AG09309 (cell line): ENCODE measurements around the gene RGCC.
"Not testable (repeated sequence)": the region's sequence is repeated elsewhere in the genome, so short reads cannot be mapped to it uniquely, and the experiment has no call there.

ENCODE experiments used
- DNase-seq: peaks from one replicate; pipeline ENCODE4 v3.0.0-alpha.2; 2010; ENCODE audit warnings: low read depth
- H3K4me3 ChIP-seq: 2 replicates; pipeline ENCODE4 v1.5.1; 2011; ENCODE audit warnings: mild to moderate bottlenecking, low read depth, low read length, moderate library complexity; ENCODE audit not compliant: control insufficient read depth
- TF ChIP-seq, protein P1 (sequence below): IDR thresholded peaks from 2 replicates; pipeline ENCODE4 v1.5.1; 2011; ENCODE audit warnings: mild to moderate bottlenecking, low read depth, low read length, inconsistent platforms; ENCODE audit not compliant: insufficient read depth, control insufficient read depth; ENCODE audit errors: missing control alignments

Gene RGCC

DNA sequence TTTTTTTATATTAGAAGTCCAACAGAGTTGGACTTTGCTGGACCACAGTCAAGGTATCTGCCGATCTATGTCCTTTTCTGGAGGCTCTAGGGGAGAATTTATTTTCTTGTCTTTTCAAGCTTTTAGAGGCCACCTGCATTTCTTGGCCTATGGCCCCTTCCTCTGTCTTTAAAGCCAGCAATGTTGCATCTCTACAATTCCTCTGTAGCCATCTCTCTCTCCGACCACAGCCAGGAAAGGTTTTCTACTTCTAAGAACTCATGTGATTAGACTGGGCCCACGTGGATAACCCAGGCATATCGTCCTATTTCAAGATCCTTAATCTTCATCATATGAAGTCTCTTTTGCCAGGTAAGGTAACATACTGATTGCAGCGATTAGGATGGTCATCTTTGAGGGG, 43.5 kb upstream of the RGCC start:
- no peak overlapping the region for H3K4me3 ChIP-seq
- DNase-seq: no peak
- TF ChIP-seq, protein P1, sequence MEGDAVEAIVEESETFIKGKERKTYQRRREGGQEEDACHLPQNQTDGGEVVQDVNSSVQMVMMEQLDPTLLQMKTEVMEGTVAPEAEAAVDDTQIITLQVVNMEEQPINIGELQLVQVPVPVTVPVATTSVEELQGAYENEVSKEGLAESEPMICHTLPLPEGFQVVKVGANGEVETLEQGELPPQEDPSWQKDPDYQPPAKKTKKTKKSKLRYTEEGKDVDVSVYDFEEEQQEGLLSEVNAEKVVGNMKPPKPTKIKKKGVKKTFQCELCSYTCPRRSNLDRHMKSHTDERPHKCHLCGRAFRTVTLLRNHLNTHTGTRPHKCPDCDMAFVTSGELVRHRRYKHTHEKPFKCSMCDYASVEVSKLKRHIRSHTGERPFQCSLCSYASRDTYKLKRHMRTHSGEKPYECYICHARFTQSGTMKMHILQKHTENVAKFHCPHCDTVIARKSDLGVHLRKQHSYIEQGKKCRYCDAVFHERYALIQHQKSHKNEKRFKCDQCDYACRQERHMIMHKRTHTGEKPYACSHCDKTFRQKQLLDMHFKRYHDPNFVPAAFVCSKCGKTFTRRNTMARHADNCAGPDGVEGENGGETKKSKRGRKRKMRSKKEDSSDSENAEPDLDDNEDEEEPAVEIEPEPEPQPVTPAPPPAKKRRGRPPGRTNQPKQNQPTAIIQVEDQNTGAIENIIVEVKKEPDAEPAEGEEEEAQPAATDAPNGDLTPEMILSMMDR: no peak

DNA sequence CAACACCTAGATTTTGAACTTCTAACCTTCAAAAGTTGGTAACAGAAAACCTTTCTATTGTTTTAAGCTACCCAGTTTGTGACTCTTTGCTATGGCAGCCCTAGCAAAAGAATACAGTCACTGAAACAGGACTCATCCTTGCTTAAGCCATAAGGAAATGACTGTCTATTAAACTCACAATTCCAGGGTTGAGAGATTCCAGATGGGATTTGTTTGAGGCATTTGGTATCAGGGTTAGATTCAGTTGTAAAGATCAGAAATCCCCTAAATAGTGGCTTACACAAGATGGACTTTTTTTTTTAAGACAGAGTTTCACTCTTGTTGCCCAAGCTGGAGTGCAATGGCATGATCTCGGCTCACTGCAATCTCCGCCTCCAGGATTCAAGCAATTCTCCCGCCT, 41.1 kb upstream of the RGCC start:
- TF ChIP-seq, protein P1: no peak
- H3K4me3 ChIP-seq: no peak overlapping the region
- DNase-seq: peak; percentile 21

DNA sequence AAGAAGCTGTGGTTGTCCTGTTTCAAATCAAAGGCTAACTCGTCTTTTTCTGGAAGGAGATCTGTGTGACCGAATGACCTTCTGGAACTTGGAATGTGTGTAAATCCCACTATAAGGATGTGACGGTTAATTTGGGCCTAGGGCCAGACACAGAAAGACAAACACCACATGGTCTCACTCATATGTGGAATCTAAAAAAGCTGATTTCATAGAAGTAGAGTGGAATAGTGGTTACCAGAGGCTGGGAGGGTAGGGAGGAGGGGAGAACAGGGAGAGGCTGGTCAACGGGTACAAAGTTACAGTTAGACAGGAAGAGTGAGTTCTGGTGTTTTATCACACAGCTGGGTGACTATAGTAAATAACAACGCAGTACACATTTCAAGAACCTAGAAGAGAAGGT, 39.3 kb upstream of the RGCC start:
- peak; percentile 75 for DNase-seq
- H3K4me3 ChIP-seq: no peak overlapping the region
- TF ChIP-seq, protein P1: no peak

DNA sequence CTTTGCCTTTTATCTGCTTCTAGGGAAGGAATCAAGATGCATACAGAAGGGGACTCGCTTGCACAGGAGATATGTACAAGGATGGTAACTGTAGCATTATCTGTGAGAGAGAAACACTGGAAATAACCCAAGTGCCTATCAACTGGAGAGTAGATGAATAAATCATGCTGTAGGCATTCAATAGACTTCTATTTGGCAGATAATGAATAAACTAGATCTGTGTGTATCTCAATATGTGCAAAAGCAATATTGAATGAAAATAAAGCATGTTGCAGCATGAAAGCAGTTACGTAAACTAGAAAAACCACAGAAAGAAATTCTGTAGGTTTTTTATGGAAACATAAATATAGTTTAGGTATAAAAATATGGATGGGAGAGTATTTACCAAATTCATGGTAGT, 38.6 kb upstream of the RGCC start:
- TF ChIP-seq, protein P1: no peak
- H3K4me3 ChIP-seq: no peak overlapping the region
- DNase-seq: no peak

DNA sequence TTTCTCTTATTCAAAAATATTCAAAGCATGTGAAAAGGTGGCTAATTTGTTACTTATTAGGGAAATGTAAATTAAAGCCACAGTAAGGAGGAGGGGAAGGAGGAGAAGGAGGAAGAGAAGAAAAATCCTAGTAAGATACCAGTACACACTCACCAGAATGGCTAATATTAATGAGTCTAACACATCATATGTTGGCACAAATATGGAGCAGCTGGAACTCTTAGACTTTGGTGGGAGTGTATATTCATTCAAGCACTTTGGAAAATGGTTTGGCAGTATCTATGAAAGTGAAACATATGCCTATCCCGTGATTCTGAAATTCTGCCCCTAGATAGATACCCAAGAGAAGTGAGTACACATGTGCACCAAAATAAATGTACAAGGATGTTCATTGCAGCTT, 38.1 kb upstream of the RGCC start:
- TF ChIP-seq, protein P1: no peak
- no peak for DNase-seq

DNA sequence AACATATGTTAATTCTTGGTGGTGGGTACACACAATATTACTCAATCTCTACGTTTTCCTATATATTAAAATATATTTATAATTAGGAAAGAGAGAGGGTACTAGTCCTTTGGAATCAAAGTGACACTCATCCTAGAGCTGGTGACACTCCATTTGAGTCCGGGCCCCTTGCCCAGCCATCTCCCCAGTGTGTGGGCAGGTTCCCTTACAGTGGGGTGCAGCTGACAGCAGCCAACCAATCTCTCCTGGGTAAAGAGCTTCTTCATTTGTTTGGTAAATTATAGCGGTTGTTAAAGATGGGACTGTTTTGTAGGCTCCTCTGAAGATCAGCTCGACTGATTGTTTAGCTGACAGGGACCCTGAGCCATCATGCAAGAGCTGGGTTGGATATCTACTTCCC, 37.2 kb upstream of the RGCC start:
- TF ChIP-seq, protein P1: no peak

More for the DNA sequence above, 38.1 kb upstream of the RGCC start:
- H3K4me3 ChIP-seq: no peak overlapping the region

DNA sequence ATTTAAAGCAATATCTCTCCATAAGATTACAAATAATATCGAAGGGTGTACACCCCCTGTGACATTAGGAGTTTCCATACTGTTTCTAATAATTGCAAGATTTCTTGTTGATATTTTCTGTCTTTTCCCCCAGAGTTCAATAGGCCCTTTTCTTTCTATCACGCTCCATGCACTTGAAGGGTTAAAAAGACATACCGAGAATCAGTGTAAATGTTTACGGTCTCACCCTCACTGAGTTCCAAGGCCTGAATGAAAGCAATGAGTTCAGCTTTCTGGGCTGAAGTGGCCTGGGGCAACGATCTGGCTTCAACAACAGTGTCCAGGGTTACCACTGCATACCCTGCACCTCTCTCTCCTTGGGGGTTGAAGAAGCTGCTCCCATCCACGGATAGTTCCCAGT, 36.0 kb upstream of the RGCC start:
- not testable (repeated sequence) for DNase-seq, H3K4me3 ChIP-seq

More for the DNA sequence above, 37.2 kb upstream of the RGCC start:
- no peak for DNase-seq
- H3K4me3 ChIP-seq: no peak overlapping the region

DNA sequence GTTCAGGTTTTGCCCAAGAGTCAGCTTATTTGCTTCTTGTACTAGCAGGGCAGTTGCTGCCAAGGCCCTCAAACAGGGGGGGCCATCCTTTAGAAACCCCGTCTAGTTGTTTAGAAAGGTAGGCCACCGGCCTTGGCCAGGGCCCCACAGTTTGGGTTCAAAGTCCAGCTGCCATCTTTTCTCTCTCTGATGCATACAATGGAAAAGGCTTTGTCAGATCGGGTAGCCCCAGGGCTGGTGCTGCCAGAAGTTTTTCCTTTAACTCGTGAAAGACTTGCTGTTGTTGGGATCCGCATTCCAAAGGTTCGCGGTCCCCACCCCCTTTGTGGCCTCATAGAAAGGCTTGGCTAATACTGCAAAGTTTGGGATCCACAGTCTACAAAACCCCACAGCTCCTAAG, 35.4 kb upstream of the RGCC start:
- not testable (repeated sequence) for H3K4me3 ChIP-seq, DNase-seq

DNA sequence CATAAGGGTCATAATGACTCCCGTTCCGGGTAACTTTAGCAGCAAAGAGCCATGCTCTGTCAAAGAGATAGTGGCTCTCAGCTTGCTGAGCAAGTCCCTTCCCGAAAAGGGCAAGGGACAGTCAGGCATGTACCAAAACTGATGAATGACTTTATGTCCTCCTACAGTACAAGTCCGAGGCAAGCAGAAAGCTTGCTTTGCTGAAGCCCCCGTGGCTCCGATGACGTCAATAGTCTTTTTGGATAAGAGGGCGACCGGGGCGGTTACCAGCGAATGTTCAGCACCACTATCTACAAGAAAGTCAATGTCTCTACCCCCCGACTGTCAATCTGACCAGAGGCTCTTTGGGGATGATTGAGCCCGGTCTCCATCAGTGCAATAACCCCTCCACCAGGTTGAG, 34.1 kb upstream of the RGCC start:
- not testable (repeated sequence) for H3K4me3 ChIP-seq, DNase-seq

DNA sequence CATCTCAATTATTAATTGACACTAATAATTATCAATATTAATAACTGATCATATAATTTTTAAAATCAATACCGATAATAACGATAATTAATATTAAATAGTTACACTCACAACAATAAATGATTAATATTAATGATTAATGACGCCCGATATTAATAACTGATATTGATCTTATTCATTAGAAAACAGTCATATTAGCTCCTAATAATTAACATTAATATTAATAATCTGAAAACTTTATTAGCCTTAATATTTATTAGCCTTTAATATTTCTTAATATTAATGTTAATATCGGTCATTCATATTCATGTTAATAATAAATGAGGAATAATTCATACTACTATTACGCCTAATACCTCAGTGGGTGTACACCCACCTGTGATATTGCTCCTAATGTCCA, 32.7 kb upstream of the RGCC start:
- not testable (repeated sequence) for H3K4me3 ChIP-seq

More for the DNA sequence above, 32.7 kb upstream of the RGCC start:
- DNase-seq: not testable (repeated sequence)
